PC-9 (cell line): ENCODE results near the gene PIEZO2.

Experiments used
- CTCF ChIP-seq: fragments of 200-600 bp; sonication (generic); conservative IDR thresholded peaks from 2 replicates; pipeline ENCODE4 v1.6.1; 2017; ENCODE audit warnings: mixed run types, antibody characterized with exemption, mild to moderate bottlenecking, moderate library complexity
- EZH2 ChIP-seq: fragments of 200-600 bp; sonication (generic); IDR thresholded peaks from 2 replicates; pipeline ENCODE4 v1.8.0; 2017; ENCODE audit warnings: antibody characterized with exemption, low read depth

- TF ChIP-seq CTCF (no peak), EZH2 (no peak)
These were observed 78.1 kb downstream of the PIEZO2 start for GRCh38 chr18:11071300-11071699.
